NCI-H1092 (cell line): Measurements from ENCODE around the gene TPSG1.

ENCODE experiments used
- DNase-seq: peaks from one replicate; lab custom pipeline; 2025; lab: John Stamatoyannopoulos, UW

TPSG1 gene

GRCh38 chr16:1176280-1176897 is 48.7 kb downstream of the TPSG1 start:
- DNase-seq, result no peak

- DNase-seq, result no peak
Observed at GRCh38 chr16:1175566-1176279, 49.3 kb downstream of the TPSG1 start.

DNA sequence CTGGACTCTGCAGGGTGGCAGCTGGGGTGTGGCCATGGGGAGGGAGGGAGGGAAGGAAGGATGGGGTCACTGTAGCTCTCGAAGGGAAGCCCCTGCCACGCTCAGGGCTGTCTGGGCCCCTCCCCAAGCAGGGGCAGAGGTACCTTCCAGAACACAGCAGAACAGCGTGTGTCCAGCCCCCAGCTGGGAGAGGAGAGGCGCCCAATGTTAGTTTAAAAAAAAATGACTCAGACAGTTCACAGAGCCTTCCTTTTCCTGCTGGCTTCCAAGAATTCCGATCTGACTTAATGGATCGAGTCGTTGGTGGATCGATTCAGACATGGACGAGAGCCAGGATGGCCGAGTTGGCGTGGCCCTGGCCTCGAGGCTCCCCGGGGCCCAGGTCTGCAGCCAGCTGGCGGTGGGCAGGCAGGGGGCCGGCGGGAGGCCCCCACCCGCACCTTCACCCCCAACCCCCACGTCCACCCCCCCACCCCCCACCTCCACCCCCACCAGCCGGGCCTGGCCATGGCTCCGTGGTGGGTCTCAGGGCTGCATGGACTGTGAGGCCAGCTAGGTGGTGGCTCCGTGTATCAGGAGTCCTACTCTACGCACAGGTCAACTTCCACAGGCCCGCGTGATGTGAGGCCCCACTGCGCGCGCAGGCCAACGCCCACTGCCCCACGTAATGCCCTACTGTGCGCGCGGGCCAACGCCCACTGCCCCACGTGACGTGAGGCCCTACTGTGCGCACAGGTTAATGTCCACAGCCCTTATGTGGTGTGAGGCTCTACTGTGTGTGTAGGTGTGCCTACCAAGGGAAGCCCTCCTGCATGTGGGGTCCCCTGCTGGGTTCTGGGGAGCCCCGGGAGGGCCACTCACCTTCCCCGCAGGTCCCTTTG is 50.4 kb downstream of the TPSG1 start:
- DNase-seq, result no peak

- DNase-seq, result no peak
Observed at GRCh38 chr16:1173788-1174451, 51.1 kb downstream of the TPSG1 start.

DNA sequence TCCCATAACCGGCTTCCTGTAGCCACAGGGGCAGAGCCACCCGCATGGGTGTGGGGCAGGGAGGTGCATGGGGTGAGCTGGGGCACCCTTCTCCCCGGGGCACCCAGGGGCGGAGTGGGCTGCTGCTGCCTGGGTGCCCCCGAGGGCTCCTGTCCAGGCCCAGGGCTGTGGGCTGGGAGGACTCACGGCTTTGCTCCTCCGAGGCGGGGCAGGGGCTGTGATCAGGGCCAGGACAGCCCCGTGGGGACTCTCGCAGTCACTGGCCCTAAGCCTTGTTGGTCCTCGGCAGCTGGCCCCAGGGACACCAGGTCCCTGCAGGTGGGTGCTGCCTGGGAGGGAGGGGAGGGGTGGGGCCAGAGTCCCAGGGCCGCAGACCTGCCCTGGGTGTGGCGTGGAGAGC is 52.4 kb downstream of the TPSG1 start:
- no peak for DNase-seq

DNA sequence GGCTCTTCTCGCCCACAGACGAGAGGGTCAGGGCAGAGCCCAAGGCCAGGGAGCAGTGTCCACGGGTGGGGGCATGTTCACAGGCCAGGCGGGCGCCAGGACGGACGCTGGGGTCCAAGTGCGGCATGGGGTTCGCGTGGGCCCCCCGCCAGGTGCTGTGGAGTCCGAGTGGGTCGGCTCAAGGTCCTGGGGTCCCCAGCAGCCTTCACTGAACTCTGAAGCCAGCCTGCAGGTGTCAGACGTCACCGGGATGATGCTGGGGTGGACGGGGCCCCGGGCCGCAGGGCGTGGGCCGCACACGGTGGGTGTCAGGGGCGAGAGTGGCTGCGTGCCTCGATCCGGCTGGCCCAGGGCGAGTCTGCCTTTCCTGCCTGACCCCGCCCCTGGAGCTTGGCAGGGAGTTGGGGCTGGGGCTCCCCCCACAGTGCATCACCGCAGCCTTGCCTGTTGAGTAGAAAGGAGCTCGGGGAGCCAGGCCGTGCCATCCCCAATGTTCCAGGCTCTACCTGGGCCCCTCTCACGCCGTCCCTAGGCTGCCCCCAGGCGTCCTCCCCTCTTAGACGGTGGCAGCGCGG is 53.1 kb downstream of the TPSG1 start:
- no peak for DNase-seq
